GM12878 (cell line): ENCODE measurements around the gene NPAS2. TPM values are rescaled to one million over a fixed set of nuclear protein-coding genes. Genes with fewer than 3 reads are reported as not detected.

Source experiments
- ATAC-seq: fragments of 200-7000 bp; cut with Tn5 transposase; 3 replicates; pipeline ENCODE4 v1.9.1; 2020; ENCODE audit warnings: mild to moderate bottlenecking, moderate library complexity
- BruUV-seq: library from RNA; stranded (reverse); fragments of 400-500 nt; replicated peaks from 2 replicates; lab custom pipeline; 2021; lab: Mats Ljungman, UMichigan
- CTCF ChIA-PET: fragments of 300-600 bp; sonication (Branson Sonifier 250); formaldehyde crosslinking; extraction: SDS; loops from one replicate; lab custom pipeline; 2021; ENCODE audit warnings: inconsistent platforms; lab: Yijun Ruan, JAX
- POLR2A ChIA-PET: fragments of 350-600 bp; formaldehyde crosslinking; extraction: SDS; loops from one replicate; lab custom pipeline; 2021; ENCODE audit warnings: inconsistent platforms; lab: Charles Lee
- RAD21 ChIA-PET: fragments of 300-600 bp; sonication (Branson Sonifier 250); formaldehyde crosslinking; loops from one replicate; lab custom pipeline; 2023; ENCODE audit warnings: antibody characterized with exemption; ENCODE audit not compliant: unreplicated experiment; lab: Charles Lee
- SMC1A ChIA-PET: fragments of 300-600 bp; sonication (Branson Sonifier 250); formaldehyde crosslinking; loops from one replicate; lab custom pipeline; 2023; ENCODE audit not compliant: unreplicated experiment, uncharacterized antibody; lab: Charles Lee
- DNase-seq: peaks from one replicate; pipeline ENCODE4 v3.0.0-alpha.2; 2011; ENCODE audit warnings: low read depth, low spot score
- FAIRE-seq: peaks from 3 replicates; lab custom pipeline; 2011; peaks lifted over from hg19 to GRCh38; lab: Jason Lieb, UNC
- H2AFZ ChIP-seq: 2 replicates; pipeline ENCODE4 v1.6.0; 2011; ENCODE audit warnings: low read depth, low read length, control low read depth; ENCODE audit not compliant: control insufficient read depth
- H3K27ac ChIP-seq: 2 replicates; pipeline ENCODE4 v1.5.1; 2011; ENCODE audit warnings: control low read depth; ENCODE audit not compliant: control insufficient read depth, insufficient read depth
- H3K27me3 ChIP-seq, 2 experiments: replicated peaks in 1 of 2; 2 replicates each; pipeline versions ENCODE4 v1.6.0 to v1.6.1; 2011; ENCODE audit warnings: low read length in 1 of 2; ENCODE audit not compliant: control insufficient read depth in 2 of 2, insufficient read depth in 2 of 2
- H3K36me3 ChIP-seq, 2 experiments: 2 replicates each; pipeline ENCODE4 v1.5.1; 2011; ENCODE audit warnings: low read length in 1 of 2; ENCODE audit not compliant: control insufficient read depth in 2 of 2, insufficient read depth in 2 of 2
- H3K4me1 ChIP-seq: 2 replicates; pipeline ENCODE4 v1.6.1; 2011; ENCODE audit warnings: mild to moderate bottlenecking, low read length, moderate library complexity, mixed read lengths; ENCODE audit not compliant: control insufficient read depth, insufficient read depth
- H3K4me2 ChIP-seq: 2 replicates; pipeline ENCODE4 v1.6.0; 2011; ENCODE audit warnings: control low read depth; ENCODE audit not compliant: control insufficient read depth, insufficient read depth
- H3K4me3 ChIP-seq: fragments of 200-600 bp; sonication (generic); 2 replicates; pipeline ENCODE4 v1.5.1; 2016
- H3K79me2 ChIP-seq: 2 replicates; pipeline ENCODE4 v1.6.0; 2011; ENCODE audit warnings: low read length; ENCODE audit not compliant: control insufficient read depth, insufficient read depth
- H3K9ac ChIP-seq: 2 replicates; pipeline ENCODE4 v1.8.0; 2011; ENCODE audit warnings: low read length, control low read depth, mixed read lengths; ENCODE audit not compliant: control insufficient read depth, insufficient read depth
- H3K9me3 ChIP-seq: replicated peaks from 3 replicates; pipeline ENCODE4 v1.5.1; 2011; ENCODE audit warnings: mild to moderate bottlenecking, low read length; ENCODE audit not compliant: control insufficient read depth, insufficient read depth
- H4K20me1 ChIP-seq: 2 replicates; pipeline ENCODE4 v1.6.0; 2011; ENCODE audit not compliant: control insufficient read depth, insufficient read depth
- BCL11A ChIP-seq: IDR thresholded peaks from 2 replicates; pipeline ENCODE4 v1.6.1; 2011; ENCODE audit warnings: low read depth, low read length
- CHD4 ChIP-seq: fragments of 200-600 bp; sonication (generic); IDR thresholded peaks from 2 replicates; pipeline ENCODE4 v1.6.1; 2016; ENCODE audit warnings: mild to moderate bottlenecking
- CREM ChIP-seq: IDR thresholded peaks from 2 replicates; pipeline ENCODE4 v1.6.1; 2014; ENCODE audit warnings: antibody characterized with exemption, low read depth
- FOS ChIP-seq: IDR thresholded peaks from 3 replicates; pipeline ENCODE4 v1.6.1; 2011; ENCODE audit warnings: borderline replicate concordance; ENCODE audit not compliant: insufficient read length; ENCODE audit errors: extremely low read depth
- FOXK2 ChIP-seq: fragments of 450-650 bp; IDR thresholded peaks from 2 replicates; pipeline ENCODE4 v1.6.1; 2017; ENCODE audit warnings: mild to moderate bottlenecking, moderate library complexity
- KAT2A ChIP-seq: conservative IDR thresholded peaks from 2 replicates; pipeline ENCODE4 v1.6.1; 2011; ENCODE audit warnings: low read depth, low read length; ENCODE audit not compliant: control insufficient read depth
- MXI1 ChIP-seq: fragments of 150-350 bp; IDR thresholded peaks from 2 replicates; pipeline ENCODE4 v1.6.1; 2011; ENCODE audit warnings: low read depth, mild to moderate bottlenecking, inconsistent platforms, low read length, improper control_type of control experiment
- POLR2A ChIP-seq: IDR thresholded peaks from 2 replicates; pipeline ENCODE4 v1.6.1; 2011; ENCODE audit warnings: low read depth, mild to moderate bottlenecking, low read length
- RFX5 ChIP-seq: IDR thresholded peaks from 2 replicates; pipeline ENCODE4 v1.6.1; 2011; ENCODE audit warnings: low read depth, low read length, improper control_type of control experiment
- SMAD1 ChIP-seq: fragments of 450-650 bp; IDR thresholded peaks from 2 replicates; pipeline ENCODE4 v1.6.1; 2018; ENCODE audit warnings: mild to moderate bottlenecking, low read depth; ENCODE audit not compliant: partially characterized antibody
- TARDBP ChIP-seq: IDR thresholded peaks from 2 replicates; pipeline ENCODE4 v1.6.1; 2016; ENCODE audit warnings: borderline replicate concordance
- TCF3 ChIP-seq: IDR thresholded peaks from 2 replicates; pipeline ENCODE4 v1.6.1; 2012; ENCODE audit warnings: low read depth, mild to moderate bottlenecking, low read length, borderline replicate concordance; ENCODE audit not compliant: insufficient read depth
- WGBS: methylation state at CpG from one replicate; pipeline ENCODE4 v1.1.6; 2016; ENCODE audit warnings: low lambda C conversion rate; ENCODE audit not compliant: insufficient replicate concordance, insufficient coverage; ENCODE audit errors: missing lambda C conversion rate; 5-methylcytosine and 5-hydroxymethylcytosine counted together
- in situ Hi-C: fragments of 300-500 bp; cut with MboI; formaldehyde crosslinking; loops from 9 replicates; pipeline ENCODE4 v1.14.3; 2018; ENCODE audit warnings: mixed read lengths
- intact Hi-C: fragments of 100-400 bp; cut with micrococcal nuclease; formaldehyde crosslinking; loops from one replicate; pipeline ENCODE4 v1.14.2; 2022; ENCODE audit not compliant: unreplicated experiment
- polyA plus RNA-seq, 11 experiments: library from polyadenylated mRNA; depleted of rRNA in 4 of 11; unstranded in 6 of 11; stranded (reverse) in 5 of 11; fragments of >200 nt; fragmentation: Nextera tagmentation in 4 of 11; fragmentation: Illumina TruSeq in 1 of 11; extraction: Ambion mirVana in 4 of 11; extraction: Trizol in 1 of 11; gene quantifications; 1 replicate in 1 of 11; 2 replicates in 10 of 11; pipeline versions ENCODE4 v1.2.1 to v1.2.3, GENCODE V29; 2011 to 2016; ENCODE audit warnings: inconsistent platforms in 2 of 11, missing spikeins in 2 of 11, low read depth in 1 of 11
- total RNA-seq, 4 experiments: library from RNA; depleted of rRNA in 3 of 4; stranded (reverse); fragments of >200 nt in 3 of 4; fragmentation: Illumina TruSeq in 1 of 4; extraction: Trizol in 1 of 4; gene quantifications; 2 replicates each; pipeline versions ENCODE4 v1.2.1 to v1.2.3, GENCODE V29; 2013 to 2021
- TF ChIP-seq, protein P1 (sequence below): IDR thresholded peaks from 2 replicates; pipeline ENCODE4 v1.6.1; 2011; ENCODE audit warnings: borderline replicate concordance, low read depth, mild to moderate bottlenecking, moderate library complexity, low read length; ENCODE audit not compliant: insufficient read depth, poor library complexity, severe bottlenecking
- TF ChIP-seq, protein P2 (sequence below): fragments of 450-650 bp; IDR thresholded peaks from 2 replicates; pipeline ENCODE4 v1.6.1; 2017; ENCODE audit warnings: mild to moderate bottlenecking, low read depth, inconsistent platforms; ENCODE audit not compliant: poor library complexity, severe bottlenecking
- TF ChIP-seq, protein P3 (sequence below): IDR thresholded peaks from 2 replicates; pipeline ENCODE4 v1.6.1; 2011; ENCODE audit warnings: low read depth, low read length, improper control_type of control experiment, borderline replicate concordance
- TF ChIP-seq, protein P4 (sequence below): IDR thresholded peaks from 2 replicates; pipeline ENCODE4 v1.6.1; 2012; ENCODE audit warnings: low read depth, low read length, improper control_type of control experiment

NPAS2 gene
- total and polyA plus RNA-seq, 10 of the 15 experiments (the other 5 are each of a cell fraction or from before 2014, with no cell fraction given) = 0.08 TPM; not detected in 9

DNA sequence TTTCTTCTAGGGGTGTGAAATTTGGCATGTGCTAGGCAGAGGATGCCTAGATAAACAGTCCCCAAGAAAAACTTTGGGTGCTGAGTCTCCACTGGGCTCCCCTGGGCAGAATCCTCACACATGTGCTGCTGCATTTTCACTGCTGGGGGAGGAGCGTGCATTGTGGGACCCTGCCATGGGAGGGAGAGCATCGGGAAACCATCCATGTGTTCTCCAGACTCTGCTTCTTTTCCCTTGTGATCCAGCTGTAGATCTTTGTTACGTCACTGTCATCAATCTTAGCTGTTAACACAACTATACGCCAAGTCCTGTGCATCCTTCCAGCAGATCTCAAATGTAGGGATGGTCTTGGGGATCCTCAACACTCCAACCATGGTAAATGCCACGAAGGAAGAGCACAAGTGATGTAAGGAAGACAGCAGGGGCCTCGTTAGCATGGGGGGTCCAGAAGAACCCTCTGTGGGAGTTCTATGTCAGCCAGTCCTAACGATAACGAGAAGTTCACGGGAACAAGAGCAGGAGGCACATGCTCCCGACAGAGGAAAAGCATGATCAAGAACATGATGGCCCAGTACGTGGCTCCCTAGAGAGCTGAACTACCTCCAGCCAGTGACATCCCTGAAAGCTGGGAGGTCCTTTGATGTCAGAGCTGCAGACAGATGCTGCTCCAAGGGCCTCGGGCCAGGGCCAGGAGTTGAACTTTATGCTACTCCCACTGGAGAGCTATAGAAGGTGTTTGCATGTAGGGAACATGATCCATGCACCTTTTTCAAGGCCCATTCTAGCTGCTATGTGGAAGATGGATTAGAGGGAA is 41.1 kb upstream of the NPAS2 start:
- Histone ChIP-seq H2AFZ (no peak overlapping the region), H3K4me2 (no peak overlapping the region), H3K79me2 (no peaks in the 10 kb centered on the region), H3K4me3 (no peak overlapping the region), H3K9me3 (no peaks in the 10 kb centered on the region), H4K20me1 (no peaks in the 10 kb centered on the region), H3K4me1 (no peaks in the 10 kb centered on the region), H3K27ac (no peak overlapping the region), H3K36me3 (no peaks in the 10 kb centered on the region), H3K27me3 (peaks cover 3 to 10% of the 10 kb centered on the region in 2 experiments; a peak in 3 of 4 replicates), H3K9ac (no peak overlapping the region)
- WGBS = 30% methylated on average over 12 of the region's 12 CpGs
- no peak for DNase-seq
- ChIA-PET SMC1A (no interaction called here), CTCF (no interaction called here), RAD21 (no interaction called here), POLR2A (no interaction called here)
- BruUV-seq = no TSS peak
- ATAC-seq = no peak
- in situ Hi-C loops = no loop called here
- no peak for FAIRE-seq
- intact Hi-C loops = no loop called here
- TF ChIP-seq CHD4 (no peak), BCL11A (no peak), TCF3 (no peak), MXI1 (no peak), CREM (no peak), FOXK2 (no peak), SMAD1 (no peak), RFX5 (no peak), FOS (no peak), KAT2A (no peak), POLR2A (no peak), TARDBP (no peak)
- TF ChIP-seq, protein P1, sequence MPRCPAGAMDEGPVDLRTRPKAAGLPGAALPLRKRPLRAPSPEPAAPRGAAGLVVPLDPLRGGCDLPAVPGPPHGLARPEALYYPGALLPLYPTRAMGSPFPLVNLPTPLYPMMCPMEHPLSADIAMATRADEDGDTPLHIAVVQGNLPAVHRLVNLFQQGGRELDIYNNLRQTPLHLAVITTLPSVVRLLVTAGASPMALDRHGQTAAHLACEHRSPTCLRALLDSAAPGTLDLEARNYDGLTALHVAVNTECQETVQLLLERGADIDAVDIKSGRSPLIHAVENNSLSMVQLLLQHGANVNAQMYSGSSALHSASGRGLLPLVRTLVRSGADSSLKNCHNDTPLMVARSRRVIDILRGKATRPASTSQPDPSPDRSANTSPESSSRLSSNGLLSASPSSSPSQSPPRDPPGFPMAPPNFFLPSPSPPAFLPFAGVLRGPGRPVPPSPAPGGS = no peak
- TF ChIP-seq, protein P2, sequence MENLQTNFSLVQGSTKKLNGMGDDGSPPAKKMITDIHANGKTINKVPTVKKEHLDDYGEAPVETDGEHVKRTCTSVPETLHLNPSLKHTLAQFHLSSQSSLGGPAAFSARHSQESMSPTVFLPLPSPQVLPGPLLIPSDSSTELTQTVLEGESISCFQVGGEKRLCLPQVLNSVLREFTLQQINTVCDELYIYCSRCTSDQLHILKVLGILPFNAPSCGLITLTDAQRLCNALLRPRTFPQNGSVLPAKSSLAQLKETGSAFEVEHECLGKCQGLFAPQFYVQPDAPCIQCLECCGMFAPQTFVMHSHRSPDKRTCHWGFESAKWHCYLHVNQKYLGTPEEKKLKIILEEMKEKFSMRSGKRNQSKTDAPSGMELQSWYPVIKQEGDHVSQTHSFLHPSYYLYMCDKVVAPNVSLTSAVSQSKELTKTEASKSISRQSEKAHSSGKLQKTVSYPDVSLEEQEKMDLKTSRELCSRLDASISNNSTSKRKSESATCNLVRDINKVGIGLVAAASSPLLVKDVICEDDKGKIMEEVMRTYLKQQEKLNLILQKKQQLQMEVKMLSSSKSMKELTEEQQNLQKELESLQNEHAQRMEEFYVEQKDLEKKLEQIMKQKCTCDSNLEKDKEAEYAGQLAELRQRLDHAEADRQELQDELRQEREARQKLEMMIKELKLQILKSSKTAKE = no peak
- TF ChIP-seq, protein P3, sequence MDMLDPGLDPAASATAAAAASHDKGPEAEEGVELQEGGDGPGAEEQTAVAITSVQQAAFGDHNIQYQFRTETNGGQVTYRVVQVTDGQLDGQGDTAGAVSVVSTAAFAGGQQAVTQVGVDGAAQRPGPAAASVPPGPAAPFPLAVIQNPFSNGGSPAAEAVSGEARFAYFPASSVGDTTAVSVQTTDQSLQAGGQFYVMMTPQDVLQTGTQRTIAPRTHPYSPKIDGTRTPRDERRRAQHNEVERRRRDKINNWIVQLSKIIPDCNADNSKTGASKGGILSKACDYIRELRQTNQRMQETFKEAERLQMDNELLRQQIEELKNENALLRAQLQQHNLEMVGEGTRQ = no peak
- TF ChIP-seq, protein P4, sequence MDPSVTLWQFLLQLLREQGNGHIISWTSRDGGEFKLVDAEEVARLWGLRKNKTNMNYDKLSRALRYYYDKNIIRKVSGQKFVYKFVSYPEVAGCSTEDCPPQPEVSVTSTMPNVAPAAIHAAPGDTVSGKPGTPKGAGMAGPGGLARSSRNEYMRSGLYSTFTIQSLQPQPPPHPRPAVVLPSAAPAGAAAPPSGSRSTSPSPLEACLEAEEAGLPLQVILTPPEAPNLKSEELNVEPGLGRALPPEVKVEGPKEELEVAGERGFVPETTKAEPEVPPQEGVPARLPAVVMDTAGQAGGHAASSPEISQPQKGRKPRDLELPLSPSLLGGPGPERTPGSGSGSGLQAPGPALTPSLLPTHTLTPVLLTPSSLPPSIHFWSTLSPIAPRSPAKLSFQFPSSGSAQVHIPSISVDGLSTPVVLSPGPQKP = no peak
- TF ChIP-seq, all 136 proteins: peak for 0
